Mesothelial cell of epicardium (in vitro differentiated cells): Measurements from ENCODE around the gene ZNF292. TPM values are rescaled to one million over a fixed set of nuclear protein-coding genes. Genes with fewer than 3 reads are reported as not detected.

Experiments used
- DNase-seq, 2 experiments: peaks; one replicate each; pipeline ENCODE4 v3.0.0; 2021; ENCODE audit warnings: low spot score in 2 of 2; ENCODE audit not compliant: unreplicated experiment in 2 of 2
- H3K27ac Mint-ChIP-seq: 2 replicates; pipeline ENCODE4 v1.8.0; 2021; ENCODE audit warnings: mixed read lengths
- H3K27me3 Mint-ChIP-seq: 2 replicates; pipeline ENCODE4 v1.8.0; 2021; ENCODE audit warnings: low read depth, mixed read lengths
- H3K36me3 Mint-ChIP-seq: 2 replicates; pipeline ENCODE4 v1.8.0; 2021; ENCODE audit warnings: mixed read lengths
- H3K4me1 Mint-ChIP-seq: 2 replicates; pipeline ENCODE4 v1.8.0; 2021; ENCODE audit warnings: mixed read lengths
- H3K4me3 Mint-ChIP-seq: 2 replicates; pipeline ENCODE4 v1.8.0; 2021; ENCODE audit warnings: mild to moderate bottlenecking, moderate library complexity, mixed read lengths
- H3K9me3 Mint-ChIP-seq: 2 replicates; pipeline ENCODE4 v1.8.0; 2021; ENCODE audit warnings: mixed read lengths
- total RNA-seq: library from RNA; stranded (reverse); gene quantifications from 3 replicates; pipeline ENCODE4 v1.2.1, GENCODE V29; 2021
- TF ChIP-seq, protein P1 (sequence below): fragments of 200-600 bp; sonication (generic); IDR thresholded peaks from one replicate; pipeline ENCODE4 v1.5.0; 2021; ENCODE audit warnings: antibody characterized with exemption; ENCODE audit not compliant: unreplicated experiment

ZNF292 gene
- total RNA-seq, 1 donor from 2014 or later, result 108 TPM

- no peaks in the 10 kb centered on the region for H3K9me3 Mint-ChIP-seq
- peaks cover 47% of the 10 kb centered on the region for H3K4me1 Mint-ChIP-seq
- H3K27me3 Mint-ChIP-seq, result no peaks in the 10 kb centered on the region
- TF ChIP-seq, protein P1, sequence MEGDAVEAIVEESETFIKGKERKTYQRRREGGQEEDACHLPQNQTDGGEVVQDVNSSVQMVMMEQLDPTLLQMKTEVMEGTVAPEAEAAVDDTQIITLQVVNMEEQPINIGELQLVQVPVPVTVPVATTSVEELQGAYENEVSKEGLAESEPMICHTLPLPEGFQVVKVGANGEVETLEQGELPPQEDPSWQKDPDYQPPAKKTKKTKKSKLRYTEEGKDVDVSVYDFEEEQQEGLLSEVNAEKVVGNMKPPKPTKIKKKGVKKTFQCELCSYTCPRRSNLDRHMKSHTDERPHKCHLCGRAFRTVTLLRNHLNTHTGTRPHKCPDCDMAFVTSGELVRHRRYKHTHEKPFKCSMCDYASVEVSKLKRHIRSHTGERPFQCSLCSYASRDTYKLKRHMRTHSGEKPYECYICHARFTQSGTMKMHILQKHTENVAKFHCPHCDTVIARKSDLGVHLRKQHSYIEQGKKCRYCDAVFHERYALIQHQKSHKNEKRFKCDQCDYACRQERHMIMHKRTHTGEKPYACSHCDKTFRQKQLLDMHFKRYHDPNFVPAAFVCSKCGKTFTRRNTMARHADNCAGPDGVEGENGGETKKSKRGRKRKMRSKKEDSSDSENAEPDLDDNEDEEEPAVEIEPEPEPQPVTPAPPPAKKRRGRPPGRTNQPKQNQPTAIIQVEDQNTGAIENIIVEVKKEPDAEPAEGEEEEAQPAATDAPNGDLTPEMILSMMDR, result no peak
- H3K36me3 Mint-ChIP-seq, result peaks cover under 1% of the 10 kb centered on the region
- no peak overlapping the region for H3K27ac Mint-ChIP-seq
- no peak overlapping the region for H3K4me3 Mint-ChIP-seq
- no peak for DNase-seq
Measured at GRCh38 chr6:87164004-87164403, 8.6 kb downstream of the ZNF292 start.

DNA sequence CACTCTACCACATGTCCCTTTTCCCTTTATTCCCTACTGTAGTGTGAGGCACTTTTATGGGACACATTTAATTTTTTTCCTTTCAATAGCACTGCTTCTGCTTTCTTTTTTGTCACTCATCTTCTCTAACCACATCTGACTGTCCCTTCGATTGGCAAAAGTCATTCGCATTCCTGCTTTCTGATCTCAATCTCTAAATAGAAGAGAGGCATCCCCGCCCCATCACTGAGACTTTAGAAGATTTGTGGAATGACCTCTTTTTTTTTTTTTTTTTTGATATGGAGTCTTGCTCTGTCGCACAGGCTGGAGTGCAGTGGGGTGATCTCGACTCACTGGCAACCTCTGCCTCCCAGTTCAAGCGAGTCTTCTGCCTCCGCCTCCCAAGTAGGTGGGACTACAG is 9.1 kb downstream of the ZNF292 start:
- H3K27me3 Mint-ChIP-seq, result no peaks in the 10 kb centered on the region
- peaks cover 47% of the 10 kb centered on the region for H3K4me1 Mint-ChIP-seq
- no peaks in the 10 kb centered on the region for H3K9me3 Mint-ChIP-seq
- TF ChIP-seq, protein P1, result no peak
- no peak overlapping the region for H3K4me3 Mint-ChIP-seq
- peaks cover 2% of the 10 kb centered on the region for H3K36me3 Mint-ChIP-seq
- DNase-seq, result no peak
- no peak overlapping the region for H3K27ac Mint-ChIP-seq

DNA sequence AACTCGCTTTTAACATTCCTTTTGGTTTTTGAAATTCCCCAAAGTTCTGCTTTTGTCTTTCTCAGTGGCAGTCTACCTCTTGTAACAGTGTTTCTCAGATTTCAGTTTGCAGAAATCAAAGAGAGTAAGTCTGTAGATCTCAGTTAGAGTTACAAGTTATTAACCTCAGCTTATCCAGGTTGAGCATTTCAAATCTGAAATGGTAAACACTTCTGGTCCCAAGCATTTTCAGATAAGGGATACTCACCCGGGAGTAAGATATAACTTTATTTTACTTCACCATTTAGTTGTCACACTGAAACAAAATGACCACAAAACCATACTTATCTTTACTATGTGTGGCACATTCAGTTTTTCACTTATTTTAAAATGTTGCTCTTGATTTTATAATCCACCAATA is 9.8 kb downstream of the ZNF292 start:
- no peak overlapping the region for H3K4me3 Mint-ChIP-seq
- H3K4me1 Mint-ChIP-seq, result peaks cover 43% of the 10 kb centered on the region
- peaks cover 2% of the 10 kb centered on the region for H3K36me3 Mint-ChIP-seq
- TF ChIP-seq, protein P1, result no peak
- no peaks in the 10 kb centered on the region for H3K9me3 Mint-ChIP-seq
- H3K27ac Mint-ChIP-seq, result peak overlapping the region; percentile 32
- H3K27me3 Mint-ChIP-seq, result no peaks in the 10 kb centered on the region
- DNase-seq, result no peak

GRCh38 chr6:87171938-87172633 is 16.7 kb downstream of the ZNF292 start:
- no peaks in the 10 kb centered on the region for H3K27me3 Mint-ChIP-seq
- no peak overlapping the region for H3K27ac Mint-ChIP-seq
- no peaks in the 10 kb centered on the region for H3K9me3 Mint-ChIP-seq
- H3K4me1 Mint-ChIP-seq, result peaks cover 26% of the 10 kb centered on the region
- no peak for DNase-seq
- peaks cover 16% of the 10 kb centered on the region for H3K36me3 Mint-ChIP-seq
- H3K4me3 Mint-ChIP-seq, result no peak overlapping the region
- TF ChIP-seq, protein P1, result no peak

GRCh38 chr6:87174078-87174579 is 18.8 kb downstream of the ZNF292 start:
- H3K27me3 Mint-ChIP-seq, result no peaks in the 10 kb centered on the region
- H3K4me3 Mint-ChIP-seq, result no peak overlapping the region
- peak overlapping the region; percentile 44 for H3K27ac Mint-ChIP-seq
- H3K36me3 Mint-ChIP-seq, result peaks cover 26% of the 10 kb centered on the region
- TF ChIP-seq, protein P1, result no peak
- peaks cover 26% of the 10 kb centered on the region for H3K4me1 Mint-ChIP-seq
- DNase-seq, result no peak
- peaks cover 9% of the 10 kb centered on the region for H3K9me3 Mint-ChIP-seq
